GM19099 (cell line): ENCODE measurements around the gene DMXL1.

ENCODE experiments used
- POLR2A ChIP-seq: IDR thresholded peaks from 3 replicates; pipeline ENCODE4 v1.6.1; 2011; ENCODE audit warnings: low read depth; ENCODE audit not compliant: insufficient read length; ENCODE audit errors: extremely low read depth

DMXL1 gene

DNA sequence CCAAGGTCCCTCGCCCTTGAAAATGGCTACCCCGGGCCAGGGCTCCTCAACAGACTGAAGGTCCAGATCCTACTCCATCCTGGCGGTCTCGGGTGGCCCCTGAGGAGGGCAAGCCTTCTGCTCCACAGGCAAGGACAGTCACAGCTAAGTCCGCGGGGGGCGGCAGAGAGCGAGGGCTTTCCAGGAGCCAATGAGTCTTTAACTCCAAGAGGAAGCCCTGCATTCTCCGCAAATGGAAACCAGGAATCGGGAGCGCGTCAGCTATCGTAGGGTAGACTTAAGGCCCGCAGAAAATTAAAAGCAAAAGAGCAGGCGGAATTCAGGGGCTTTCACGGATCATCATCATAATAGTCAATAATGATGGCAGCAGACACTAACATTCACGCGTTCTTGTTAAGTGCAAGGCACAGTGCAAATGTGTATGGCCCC, 197.1 kb downstream of the DMXL1 start:
- TF ChIP-seq POLR2A = no peak

DNA sequence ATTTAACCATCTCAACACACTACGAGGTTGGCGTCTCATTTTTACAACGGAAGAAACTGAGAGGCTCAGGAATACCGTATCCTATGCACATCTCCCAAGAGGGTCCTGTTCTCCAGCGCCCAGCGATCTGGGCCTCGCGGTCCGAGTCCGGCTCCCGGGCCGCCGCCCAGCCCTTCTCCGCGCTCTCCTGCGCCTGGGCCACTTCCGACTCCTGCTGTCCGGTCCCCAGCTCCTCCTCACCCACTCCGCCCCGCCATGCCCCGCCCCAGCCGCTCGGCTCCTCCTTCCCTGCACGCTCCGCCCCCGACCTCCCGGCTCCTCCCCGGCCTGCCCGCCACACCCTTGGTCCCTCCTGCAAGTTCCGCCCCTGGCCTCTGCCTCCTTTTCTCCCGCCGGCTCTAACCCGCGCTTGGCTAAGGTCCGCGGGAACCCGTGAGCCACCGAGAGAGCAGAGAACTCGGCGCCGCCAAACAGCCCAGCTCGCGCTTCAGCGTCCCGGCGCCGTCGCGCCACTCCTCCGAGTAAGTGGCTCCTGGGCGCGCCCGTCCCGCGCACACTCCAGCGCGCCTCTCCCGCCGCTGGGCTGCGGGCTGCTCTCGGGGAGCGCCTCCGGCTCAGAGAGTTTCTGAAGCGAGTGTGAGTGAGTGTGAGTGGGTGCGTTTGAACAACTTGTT, 197.6 kb downstream of the DMXL1 start:
- peak; percentile 93 for TF ChIP-seq POLR2A

DNA sequence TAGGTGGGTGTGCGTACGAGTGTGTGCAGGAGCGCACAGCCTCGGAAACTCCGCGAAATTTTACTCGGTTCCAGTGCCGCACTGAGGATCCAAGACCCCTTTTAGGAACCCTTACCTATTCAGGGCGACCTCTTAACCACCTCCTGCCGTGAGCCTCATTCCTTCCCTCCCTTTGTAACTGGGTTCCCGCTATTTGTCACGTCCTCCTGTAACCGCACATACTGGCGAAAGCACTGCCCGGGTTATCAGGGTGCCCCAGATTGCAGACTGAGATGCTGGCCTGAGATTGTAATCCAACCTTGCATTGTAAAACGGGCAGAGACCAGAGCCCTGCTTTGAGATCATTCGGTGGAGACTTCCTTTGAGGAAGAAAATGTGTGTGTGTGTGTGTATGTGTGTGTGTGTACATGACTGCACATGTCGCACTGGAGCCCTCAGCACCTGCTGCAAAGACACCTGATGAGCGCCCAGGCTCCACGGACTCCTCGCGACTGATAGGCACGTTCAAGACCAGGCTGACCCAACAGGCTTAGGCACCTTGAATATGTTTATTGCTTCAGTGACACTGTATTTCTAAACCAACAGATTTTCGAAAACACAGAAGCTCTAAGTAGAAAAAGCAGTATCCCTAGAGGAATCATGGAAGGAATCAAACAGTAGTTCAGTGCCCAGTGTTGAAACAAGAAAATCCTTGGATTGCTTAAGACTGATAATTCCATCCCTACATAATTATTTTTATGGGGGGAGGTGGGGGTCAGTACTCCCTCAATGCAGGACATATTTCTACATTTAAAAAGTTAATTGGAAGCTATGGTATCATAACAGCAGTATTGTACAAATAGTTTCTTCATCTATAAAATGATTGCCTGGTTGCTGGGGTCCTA, 198.4 kb downstream of the DMXL1 start:
- no peak for TF ChIP-seq POLR2A

DNA sequence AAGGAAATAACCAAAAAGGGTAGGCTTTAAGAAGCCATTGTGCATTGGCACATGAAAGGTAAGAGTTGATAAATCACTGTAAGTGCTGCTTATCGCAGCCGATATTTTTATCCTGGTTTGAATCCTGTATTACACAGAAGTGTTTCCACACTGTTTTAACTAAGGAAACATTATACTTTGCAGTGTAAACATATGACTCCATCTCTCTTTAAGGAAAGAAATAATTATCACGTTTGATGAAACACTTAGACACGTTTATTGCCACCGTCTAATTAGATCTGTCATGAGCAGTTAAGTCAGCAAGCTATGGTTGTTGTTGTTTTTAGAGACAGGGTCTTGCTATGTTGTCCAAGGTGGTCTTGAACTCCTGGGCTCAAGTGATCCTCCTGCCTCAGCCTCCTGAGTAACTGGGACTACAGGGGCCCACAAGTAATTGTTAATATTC, 199.3 kb downstream of the DMXL1 start:
- no peak for TF ChIP-seq POLR2A

GRCh38 chr5:119270960-119271757, 200.3 kb downstream of the DMXL1 start:
- TF ChIP-seq POLR2A = no peak

DNA sequence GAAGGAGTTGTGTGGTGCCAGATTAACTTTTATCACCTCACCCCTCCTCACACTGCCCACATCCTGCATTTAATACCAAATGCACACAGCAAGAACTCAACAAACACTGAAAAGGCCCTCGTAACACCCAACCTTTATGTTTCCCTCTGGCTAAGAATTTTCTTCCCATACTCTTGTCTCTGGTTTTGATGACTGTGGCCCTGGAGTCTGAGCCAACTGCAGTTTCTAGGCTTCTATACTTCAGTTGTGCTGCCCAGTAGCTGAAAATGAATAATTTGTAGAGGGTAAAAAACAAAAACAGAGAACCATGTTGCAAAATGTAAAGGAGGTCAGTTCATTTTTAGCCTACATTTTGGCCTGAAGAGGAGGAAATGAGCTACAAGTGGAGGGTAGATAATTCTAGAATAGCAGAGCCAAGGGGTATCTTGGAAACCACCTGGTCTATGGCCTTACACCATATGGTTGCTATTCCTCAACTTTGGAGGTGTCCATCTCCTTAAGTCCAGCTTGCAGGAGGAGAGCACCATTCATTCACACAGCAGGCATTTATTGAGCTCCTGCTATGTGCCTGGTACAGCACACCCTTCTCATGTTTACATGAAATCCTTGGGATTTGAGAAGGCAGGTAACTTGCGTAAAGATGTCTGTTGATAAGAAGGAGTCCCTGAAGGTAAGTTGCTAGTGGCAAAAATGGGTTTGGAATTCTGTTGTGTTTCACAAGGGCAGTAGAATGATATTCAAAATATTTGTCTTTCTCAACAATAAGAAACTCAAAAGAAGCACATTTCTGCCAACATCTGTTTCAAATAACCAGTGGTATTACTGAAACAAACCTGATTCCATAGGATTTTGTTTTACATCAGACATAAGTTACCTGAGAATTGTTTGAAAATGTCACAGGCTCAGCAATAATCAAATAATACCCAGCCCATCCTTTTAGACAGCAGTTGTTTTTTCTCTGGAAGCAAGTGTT, 201.2 kb downstream of the DMXL1 start:
- TF ChIP-seq POLR2A = no peak

DNA sequence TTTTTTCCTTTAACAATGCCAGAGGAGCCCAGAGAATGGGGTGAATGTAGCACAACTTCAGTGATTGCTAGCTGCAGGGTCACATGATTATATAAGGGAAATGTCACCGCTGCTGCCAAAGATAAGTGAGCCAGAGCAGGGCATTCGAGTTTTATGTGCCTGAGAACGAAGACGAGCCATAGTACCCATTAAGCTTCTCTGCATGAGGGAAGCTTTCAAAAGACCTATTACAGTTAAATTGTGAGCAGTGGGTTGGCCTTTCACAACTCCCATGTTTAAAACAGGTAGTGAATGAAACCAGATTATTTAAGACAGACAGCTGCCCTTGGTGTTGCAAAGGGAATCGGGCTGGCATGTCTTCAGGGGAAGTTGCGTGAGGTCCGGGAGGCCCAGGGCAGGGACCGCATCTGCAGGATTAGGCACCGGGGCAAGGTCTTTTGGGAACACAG, 202.5 kb downstream of the DMXL1 start:
- no peak for TF ChIP-seq POLR2A

DNA sequence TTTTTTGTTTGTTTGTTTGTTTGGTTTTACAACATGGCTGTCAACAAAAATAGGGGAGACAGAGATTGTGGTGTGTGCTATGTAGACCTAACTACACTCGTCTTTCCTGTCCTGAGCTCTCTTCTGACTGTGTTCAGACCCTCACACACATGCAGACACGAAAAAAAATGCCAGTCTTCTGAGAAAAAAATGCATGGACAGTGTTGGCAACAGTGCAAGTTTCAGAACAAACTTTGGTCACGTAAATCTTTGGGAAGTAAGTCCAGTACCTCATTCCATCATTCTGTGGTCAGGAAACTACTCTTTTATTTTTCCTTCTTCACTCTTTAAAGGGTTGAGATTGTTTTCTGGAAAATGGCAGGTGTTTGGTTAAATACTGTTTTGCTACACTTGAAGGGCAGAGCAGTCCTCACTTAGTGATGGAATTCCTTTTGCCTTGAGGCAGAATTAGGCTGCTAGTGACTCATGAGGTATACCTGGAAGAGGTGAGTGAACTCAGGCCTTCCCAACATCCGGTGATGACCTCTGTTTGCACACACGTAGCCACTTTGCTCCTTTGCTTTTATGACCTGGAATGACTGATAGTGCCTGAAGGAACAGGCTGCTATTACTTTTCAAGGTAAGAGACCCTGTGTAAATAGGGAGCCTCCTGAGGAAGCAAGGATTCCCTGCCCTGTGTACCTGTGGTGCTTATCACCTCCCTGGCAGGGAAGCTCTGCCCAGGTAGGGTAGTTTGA, 203.3 kb downstream of the DMXL1 start:
- TF ChIP-seq POLR2A = no peak

DNA sequence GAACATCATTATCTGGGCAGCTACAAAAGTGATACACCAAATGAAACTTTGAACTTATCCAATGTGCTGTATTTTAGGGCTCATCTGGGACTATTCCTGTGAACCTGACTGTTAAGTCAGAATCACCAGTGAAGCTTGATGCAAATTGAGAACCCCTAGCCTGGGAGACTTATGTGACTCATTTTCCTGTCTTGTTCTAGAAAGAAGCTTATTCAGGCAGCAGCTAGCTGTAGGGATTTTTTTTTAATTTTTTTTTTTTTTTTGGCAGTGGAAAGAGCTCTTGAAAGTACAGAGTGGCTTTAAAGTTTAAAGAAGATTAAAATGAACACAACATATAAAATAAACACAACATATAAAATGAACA, 203.9 kb downstream of the DMXL1 start:
- TF ChIP-seq POLR2A = no peak

DNA sequence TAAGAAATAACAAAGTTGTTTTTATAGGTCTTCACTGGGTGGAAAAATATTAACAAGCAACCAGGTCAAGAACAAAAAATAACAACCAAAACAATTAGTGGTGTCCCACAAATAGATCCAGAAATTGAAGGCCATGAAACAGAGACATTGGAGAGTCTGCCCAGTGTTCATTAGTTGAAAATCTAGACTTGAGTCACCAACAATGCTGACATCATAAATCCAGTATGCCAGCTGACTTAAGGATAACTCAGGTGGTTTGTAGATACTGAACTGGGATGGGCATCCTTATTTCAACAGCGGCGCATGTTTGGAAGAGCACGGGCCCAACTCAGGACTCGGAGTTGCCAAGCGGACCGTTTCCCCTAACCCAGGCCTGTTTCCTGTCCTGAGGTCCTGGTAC, 204.3 kb downstream of the DMXL1 start:
- TF ChIP-seq POLR2A = no peak

GRCh38 chr5:119275601-119276173, 204.8 kb downstream of the DMXL1 start:
- TF ChIP-seq POLR2A = peak; percentile 25

DNA sequence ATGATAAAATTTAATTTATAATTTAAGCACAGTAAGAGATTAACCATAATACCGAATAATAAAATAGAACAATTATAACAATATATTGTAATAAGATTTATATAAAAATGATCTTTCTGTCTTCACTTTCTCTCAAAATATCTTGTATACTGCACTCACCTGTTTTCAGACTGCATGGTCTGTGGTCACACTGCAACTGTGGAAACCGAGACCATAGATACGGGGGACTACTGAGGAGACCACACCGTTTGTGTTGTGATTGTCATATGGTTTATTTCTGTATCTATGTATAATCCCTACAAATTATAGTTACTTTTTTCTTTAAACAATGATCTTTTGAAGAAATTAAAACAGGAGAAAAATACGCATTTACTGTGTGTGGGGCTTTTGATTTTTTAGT, 206.1 kb downstream of the DMXL1 start:
- TF ChIP-seq POLR2A = no peak

GRCh38 chr5:119279093-119279492, 208.2 kb downstream of the DMXL1 start:
- no peak for TF ChIP-seq POLR2A
